Activated CD4-positive, CD25-positive, alpha-beta regulatory T cell treated with anti-CD3 and anti-CD28 coated beads, Interleukin-2, amount 50 U/mL, for 72 hours (primary cell): ENCODE data around the gene THOC3.
"Not testable (repeated sequence)": the region's sequence is repeated elsewhere in the genome, so short reads cannot be mapped to it uniquely, and the experiment has no call there.

Experiments
- DNase-seq: peaks from one replicate; pipeline ENCODE4 v3.0.0; 2021

The THOC3 gene, protein sequence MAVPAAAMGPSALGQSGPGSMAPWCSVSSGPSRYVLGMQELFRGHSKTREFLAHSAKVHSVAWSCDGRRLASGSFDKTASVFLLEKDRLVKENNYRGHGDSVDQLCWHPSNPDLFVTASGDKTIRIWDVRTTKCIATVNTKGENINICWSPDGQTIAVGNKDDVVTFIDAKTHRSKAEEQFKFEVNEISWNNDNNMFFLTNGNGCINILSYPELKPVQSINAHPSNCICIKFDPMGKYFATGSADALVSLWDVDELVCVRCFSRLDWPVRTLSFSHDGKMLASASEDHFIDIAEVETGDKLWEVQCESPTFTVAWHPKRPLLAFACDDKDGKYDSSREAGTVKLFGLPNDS

DNA sequence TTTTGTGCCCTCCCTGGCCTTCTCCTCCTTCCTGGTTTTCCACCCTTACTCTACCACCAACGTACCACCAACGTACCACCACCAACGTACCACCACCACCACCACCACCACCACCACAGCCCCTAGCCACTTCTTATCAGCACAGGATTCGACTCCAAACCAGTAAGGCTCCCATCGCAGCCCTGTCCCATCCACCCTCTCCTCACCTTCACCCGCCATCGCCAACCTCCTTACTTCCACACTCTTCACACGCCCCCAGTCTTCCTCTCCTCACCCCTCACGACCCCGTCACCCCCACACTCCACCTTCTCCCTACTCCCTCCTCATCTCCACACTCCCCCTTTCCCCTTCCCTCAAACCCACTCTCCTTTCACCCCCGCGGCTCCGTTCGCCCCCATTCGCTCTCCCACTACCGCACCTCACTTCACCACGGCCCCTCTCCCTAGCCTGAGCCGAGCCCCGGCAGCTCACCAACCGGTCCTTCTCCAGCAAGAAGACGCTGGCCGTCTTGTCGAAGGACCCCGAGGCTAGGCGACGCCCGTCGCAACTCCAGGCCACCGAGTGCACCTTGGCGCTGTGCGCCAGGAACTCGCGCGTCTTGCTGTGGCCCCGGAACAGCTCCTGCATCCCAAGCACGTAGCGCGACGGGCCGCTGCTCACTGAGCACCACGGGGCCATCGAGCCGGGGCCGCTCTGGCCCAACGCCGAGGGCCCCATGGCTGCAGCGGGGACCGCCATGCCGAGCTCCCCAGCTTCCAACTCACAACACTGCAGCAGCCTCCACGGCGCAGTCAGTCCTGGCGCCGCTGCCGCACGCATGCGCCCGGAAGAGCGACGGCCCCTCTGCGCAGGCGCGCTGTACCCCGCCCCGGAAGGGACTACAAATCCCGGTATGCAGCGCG is at the start of gene THOC3:
Gene THOC3 (minus strand): TSS at position 845 of the 902 bp plus-strand sequence. CDS start 107 bp downstream, at position 738.
- peak; percentile 80 for DNase-seq

DNA sequence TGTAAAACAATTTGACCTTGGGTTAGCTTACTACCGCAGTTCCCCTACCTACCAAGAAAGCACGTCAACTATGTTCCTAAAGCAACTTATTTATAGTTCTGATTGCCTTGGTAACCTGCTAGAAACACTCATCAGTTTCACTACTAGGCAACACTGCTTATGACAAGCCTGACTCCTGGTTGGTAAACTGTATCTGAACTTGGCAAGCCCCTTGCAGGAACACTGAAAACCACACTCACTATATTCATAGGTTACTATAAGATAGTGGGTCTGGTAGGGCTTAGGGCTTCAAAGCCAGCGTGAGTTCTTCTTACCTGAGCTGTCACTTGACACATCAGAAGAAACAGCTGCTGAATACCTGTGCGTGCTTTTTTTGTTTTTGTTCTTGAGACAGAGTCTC is 49.2 kb upstream of the THOC3 start:
- not testable (repeated sequence) for DNase-seq

DNA sequence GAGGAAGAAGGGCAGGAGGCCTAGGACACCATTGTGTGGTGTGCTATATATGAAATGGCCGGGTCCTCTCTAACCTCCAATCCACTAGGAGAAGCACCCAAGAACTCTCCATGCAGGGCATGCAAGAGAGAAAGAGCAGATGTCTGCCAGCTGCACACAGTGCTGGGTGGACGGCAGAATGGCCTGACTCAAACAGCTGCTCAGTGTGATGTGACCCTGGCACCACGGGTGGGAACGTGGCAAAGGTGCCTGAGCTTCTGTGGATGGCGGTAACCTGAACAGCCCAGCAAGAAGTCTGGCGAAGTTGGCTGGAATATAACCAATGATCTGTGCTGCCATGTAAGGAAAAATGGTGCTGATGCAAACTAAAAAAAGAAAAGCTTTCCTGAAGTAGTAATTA is 46.2 kb upstream of the THOC3 start:
- DNase-seq, result not testable (repeated sequence)

DNA sequence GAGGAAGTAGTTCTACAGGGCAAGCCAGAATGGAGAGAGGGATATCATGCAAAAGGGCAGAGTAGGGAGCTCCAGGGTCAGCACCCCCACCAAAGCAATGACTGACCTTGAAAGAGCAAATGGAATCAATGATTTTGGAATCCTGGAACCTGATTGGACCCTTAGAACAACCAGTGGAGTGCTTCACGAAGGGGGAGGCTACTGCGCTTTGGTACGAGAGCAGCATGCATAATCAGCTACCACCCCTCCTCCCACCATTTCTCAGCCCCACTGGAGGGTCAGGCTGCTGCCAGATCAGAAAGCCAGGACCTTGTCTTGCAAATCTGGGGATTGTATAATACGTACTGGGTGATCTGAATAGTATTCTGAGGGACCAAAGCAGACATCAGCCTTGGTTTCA is 43.0 kb upstream of the THOC3 start:
- DNase-seq, result not testable (repeated sequence)

DNA sequence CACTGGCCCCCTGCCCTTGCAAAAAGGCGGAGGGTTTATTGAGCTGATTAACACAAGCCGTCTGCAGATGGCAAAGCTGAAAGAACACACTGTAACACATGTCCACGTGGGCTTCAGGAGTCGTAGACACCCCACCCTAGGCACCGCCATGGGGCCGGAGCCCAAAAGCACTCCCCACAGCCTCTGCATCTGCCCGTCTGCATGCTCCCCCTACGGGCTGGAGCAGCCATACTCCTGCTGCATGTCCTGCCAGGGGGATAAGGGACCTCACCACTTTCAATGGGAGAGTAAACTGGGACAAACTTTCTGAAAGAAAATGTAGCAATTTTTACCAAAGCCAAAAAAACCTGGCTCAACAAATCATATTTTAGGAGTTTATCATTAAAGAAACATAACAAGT is 42.1 kb upstream of the THOC3 start:
- DNase-seq, result not testable (repeated sequence)

DNA sequence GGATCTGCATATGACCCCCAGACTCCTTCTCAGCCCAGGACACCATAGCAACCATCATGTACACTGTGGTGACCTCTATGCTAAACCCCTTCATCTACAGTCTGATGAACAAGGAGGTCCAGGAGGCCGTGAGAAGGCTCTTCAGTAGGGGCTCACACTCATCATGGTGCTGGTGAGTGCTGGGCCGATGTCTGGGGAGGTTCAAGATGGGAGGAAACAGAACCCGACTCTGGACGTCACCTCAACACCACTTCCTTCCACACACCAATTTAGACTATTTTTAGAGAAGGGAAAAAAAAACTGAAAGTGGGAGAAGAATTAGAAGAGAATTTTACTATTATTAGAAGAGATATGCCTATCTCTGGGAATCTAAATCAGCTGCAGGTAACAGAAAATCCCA is 39.1 kb upstream of the THOC3 start:
- DNase-seq, result not testable (repeated sequence)

DNA sequence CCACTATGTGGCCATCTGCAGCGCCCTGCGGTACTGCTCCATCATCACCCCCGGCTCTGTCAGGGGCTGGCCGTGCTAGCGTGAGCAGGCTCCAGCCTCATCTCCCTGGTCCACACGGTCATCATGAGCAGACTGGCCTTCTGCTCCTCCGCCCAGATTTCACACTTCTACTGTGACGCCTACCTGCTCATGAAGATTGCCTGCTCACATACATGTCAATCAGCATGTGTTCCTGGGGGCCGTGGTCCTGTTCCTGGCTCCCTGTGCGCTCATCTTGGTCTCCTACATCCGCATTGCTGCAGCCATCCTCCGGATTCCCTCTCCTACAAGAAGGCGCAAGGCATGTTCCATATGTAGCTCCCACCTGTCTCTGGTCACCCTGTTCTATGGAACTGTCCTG is 38.7 kb upstream of the THOC3 start:
- not testable (repeated sequence) for DNase-seq

DNA sequence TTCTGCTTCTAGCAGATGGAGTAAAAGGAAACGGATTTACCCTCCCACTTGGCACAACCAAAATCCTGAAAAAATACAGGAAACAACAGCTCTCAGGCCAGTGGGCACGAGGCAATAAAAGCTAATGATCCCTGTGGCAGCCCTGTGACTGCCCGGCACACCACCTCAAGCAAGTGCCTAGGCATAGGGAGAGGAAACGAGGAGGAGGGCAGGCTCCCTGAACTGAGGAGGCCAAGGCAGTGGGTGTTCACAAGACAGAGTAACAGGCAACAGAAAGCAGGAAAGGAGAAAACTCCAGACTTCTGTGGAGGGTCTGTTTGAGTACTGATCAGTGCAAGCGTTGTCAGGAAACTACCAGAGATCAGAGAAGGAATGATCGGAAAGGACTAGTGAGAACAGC is 29.9 kb upstream of the THOC3 start:
- not testable (repeated sequence) for DNase-seq

DNA sequence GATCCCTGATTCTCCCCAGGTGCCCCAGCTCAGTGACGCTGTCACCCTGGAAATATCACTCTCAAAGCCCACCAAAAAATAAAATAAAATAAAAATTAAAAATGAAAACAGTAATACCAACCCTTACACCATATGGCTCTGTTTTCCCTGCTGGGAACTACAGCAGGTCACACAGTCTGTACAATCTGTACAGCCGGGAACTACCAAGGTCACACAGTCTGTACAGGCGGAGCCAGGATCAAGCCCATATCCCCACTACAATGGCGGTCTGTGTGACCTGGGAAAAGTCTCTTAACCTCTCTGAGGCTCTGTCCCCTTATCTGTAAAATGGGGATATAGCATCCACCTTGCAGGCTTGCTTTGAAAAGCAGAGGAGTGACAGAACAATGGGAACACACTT is 29.4 kb upstream of the THOC3 start:
- DNase-seq, result not testable (repeated sequence)

DNA sequence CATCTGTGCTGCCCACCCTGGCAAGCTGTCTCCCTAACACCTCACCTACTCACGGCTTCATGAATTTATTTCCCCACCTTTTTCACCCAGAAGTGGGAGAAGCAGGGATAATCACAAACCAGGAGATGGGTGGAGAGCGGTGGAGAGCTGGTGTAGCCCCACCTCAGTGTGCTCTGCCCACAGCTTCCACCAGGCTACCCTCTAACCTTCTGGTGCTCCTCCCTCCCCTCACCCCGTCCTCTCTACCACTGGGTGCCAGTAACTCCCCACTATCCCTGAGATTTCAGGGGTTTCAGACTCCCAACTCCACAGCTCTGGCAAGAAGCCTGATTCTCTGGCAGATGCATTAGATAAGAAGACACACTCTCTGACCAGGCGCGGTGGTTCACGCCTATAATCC is 28.7 kb upstream of the THOC3 start:
- DNase-seq, result not testable (repeated sequence)

DNA sequence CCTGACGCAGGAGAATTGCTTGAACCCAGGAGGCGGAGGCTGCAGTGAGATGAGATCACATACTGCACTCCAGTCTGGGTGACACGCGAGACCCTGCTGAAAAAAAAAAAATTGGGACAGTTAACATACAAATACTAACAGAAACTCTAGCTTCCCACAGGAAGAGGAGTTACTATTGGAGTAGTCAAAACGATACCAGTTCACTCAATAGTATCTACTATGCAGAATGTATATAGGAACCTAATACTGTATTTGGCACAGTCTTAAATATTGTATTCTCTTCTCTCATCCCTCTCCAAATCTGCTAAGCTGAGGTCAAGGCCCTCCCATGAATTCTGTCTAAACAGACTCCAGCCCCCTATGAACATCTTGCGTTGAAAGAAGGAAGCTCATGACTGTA is 27.4 kb upstream of the THOC3 start:
- not testable (repeated sequence) for DNase-seq

DNA sequence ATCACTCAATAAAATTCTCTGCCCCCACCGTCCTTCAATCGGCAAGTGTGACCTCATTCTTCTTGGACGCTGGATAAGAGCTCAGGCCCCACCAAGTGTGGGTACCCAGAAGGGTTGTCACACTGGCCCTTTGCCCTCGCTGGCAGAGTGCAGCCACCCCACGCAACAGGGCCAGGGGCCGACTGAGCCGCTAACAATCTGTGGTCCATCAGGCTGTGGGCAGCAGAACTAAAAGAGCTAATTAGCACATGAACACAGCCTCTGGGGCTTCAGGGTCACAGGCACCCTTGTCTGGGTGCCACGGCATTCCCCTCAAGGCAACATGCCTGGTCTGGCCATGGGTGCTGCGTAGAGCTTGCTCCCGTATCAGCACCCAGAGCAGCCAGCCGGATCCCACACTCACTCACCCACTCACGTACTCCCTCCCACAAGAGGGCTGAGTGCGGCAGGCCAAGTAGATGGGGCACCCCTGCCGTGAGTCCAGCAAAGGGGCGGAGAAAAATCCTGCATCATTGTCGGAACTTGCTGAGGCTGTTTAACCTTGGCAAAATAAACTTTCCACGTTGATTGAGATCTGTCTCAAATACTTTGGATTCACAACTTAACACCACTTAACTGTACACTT is 11.4 kb upstream of the THOC3 start:
- not testable (repeated sequence) for DNase-seq

DNA sequence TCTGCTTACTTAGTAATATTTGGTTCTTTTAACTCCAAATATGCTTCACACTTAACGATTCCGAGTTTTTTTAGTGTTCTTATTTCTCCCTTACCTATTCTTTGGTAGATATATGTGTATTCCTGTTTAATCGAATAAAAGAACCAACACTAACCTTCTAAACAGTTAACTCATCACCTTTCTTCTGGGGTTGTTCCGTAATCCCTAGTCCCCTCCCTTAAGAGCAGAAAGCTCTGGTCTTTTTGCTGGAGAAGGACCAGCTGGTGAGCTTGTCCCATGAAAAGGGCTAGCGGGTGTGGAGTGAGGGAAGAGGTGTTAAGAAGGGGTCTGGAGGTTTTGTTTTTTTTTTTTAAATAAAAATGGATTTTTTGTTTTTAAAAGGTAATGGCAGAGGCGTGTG is 266 bp upstream of the THOC3 start:
- DNase-seq, result not testable (repeated sequence)

DNA sequence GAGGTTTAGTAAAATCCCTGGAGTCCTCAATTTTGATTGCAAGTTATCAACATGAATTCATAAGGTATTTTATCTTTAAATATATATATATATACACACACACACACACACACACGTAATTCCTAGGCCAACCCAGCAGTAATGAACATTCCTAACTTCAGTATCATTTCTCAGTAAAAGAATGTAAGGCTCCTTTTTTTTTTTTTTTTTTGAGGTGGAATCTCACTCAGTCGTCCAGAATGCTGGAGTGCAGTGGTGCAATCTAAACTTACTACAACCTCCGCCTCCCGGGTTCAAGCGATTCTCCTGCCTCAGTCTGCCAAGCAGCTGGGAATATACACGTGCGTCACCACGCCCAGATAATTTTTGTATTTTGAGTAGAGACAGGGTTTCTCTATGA is 5.8 kb downstream of the THOC3 start:
- DNase-seq, result not testable (repeated sequence)

DNA sequence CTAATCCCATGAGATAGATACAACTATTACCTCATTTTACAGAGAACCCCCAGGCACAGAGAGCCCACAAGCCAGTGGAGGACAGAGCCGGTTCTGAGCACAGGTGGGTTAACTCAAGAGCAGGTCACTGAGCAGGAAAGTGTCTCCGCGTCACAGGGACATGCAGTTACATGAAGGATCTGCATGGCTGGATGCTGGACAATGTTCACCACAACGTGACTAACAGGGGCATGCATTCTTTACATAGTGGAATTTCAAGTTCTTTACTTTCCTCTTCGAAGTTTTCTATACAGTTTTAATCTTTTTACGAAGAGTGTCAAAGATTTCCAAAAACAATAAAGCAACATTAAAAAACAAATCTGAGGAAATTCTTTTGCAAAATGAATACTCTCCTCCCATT is 7.9 kb downstream of the THOC3 start:
- DNase-seq, result not testable (repeated sequence)

DNA sequence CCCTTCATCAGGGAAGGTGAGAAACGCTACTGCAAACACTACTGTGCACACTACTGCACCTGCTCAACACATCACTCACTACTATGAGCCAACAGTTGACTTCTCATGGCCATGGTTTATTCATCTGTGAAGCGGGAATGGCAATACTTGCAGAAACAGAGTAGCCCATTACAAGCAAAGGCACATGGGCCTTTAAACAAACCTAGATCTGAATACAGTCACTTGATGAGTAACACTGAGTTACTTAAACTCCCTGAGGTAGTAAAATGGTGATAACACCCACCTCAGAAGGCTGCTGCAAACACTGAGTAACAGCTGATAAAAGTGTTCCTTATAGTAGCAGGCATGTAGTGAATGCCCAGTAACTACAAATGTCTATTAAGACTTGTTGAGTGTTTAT is 9.6 kb downstream of the THOC3 start:
- not testable (repeated sequence) for DNase-seq

DNA sequence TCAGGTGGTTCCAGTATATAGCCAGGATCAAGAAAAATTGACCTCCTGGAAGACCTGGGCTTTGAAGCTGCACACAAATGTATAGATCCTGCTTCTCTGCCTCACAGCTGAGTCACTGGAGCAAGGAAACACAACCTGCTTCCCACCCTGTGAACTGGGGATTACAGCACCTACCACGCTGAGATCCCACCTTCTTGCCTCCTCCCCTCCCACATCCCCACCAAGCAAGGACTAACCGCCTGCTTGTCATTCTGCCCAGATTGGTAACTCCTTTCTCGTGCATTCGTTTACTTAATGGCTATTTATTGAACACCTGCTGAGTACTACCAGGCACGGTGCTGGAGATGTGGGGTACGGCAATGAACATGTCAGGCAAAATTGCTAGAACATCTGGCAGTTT is 14.0 kb downstream of the THOC3 start:
- not testable (repeated sequence) for DNase-seq

DNA sequence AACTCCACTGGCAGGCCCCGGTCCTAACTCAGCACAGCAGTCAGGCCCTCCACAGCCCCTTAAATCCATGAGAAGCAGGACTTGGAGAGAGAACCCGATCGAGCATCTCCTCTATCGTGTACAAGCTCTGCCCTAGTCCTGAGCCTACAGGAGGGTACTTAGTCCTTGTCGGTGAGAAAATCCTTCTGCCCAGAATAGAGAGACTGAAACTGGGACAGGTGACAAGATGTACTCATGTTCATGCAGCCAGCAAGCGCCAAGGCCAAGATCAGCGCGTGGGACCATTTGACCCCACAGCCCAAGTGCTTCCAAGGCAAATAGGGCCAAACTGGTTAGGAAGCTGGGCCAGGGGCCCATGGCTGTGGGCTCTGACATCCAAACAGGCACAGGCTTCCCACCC is 15.3 kb downstream of the THOC3 start:
- DNase-seq, result not testable (repeated sequence)

DNA sequence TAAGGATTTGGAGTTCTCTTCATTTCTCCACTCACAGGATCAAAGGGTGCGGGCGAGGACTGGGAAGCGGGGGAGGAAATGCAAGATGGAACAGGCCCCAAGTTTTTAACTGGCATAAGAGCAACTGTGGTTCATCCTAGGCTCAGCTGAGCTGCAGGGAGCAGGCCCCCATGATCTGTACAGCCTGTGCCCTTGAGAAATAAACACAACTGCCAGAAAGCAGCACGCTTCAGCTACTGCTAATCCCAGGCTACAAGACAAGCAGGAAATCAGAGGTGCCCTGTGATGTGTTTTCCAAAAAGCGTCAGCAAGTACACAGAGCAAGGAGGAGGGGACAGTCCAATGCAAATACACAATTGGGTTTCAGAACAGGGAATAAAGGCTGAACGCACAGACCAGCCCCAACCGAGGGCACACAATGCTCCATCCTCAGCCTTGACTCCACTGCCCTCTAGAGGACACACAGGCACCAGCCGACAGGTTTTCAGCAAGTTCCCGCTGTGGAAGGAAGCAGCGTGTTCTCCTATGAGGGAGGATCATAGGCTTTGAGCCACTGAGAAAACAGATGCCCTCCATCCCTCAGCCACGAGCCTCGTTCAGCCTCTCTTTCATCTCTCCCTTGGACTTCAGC is 16.7 kb downstream of the THOC3 start:
- DNase-seq, result not testable (repeated sequence)

DNA sequence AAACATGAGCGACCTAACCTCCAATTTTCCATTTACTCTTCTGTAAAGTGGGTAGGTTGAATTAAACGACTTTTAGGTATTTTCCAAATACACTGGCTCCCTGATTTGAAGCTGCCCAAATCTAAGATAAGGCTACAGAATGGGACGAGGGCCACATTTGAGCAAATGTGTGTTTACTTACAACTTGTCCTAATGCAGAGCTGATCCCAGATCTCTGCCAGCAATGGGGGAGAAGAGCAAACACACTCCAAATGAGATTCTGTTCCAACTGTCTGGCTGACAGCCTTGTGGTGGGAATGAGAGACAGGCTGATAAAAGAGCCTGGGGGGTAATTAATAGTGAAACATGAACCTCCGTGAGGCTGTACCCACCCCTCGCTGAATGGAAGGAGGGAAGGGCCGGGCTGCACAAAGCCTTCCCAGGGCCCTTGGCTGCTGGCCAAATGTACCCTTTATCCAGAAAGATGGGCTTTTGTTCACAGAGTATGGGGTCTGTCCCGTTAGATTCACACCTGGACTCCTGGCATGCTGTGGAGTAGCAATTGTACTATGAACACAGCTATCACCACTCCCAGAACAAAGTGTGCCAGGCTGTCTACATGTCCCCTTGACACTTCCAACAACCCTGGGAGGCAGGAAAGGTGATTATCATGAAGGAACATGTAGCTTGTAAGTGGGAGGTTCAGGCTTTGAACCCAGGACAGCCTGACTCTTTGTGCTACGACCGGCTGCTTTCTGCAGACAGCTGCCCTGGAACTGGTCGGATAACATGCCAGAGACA is 19.6 kb downstream of the THOC3 start:
- not testable (repeated sequence) for DNase-seq

DNA sequence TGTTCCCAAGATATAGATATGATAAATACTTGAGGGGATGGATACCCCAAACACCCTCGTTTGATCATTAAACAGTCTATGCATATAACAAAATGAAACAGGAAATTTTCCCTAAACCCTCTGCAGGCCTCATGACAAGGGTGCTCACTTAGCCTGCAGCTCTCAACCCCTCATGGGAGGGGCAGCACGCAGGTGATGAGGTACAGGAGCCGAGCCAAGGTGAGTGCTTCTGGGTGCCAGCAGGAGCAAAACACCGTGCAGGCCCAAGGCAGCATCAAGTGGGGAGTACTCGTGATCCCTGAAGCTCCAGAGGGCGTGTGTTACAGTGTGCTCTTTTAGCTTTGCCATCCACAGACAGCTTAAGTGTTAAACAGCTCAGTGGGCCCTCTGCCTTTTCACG is 24.9 kb downstream of the THOC3 start:
- DNase-seq, result not testable (repeated sequence)

DNA sequence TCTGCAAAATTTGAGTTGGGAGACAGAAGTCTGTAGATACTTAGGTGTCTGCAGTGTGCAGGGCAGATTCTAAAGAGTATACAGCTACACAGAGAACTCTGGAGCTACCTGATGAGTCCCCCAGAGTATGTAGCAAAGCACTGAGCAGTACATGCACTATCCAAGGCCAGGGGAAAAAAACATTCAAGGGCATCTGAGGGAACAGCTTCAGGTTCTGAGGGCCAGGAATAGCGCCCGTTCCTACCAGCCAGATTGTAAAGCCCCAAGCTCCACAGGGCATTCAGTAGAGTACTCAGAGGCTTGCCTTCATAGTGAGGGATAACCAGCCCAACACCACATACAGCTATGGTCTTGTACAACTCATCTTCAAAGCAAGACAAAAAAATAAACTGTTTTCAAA is 27.5 kb downstream of the THOC3 start:
- DNase-seq, result not testable (repeated sequence)
